Measurements from ENCODE around the gene POMC. TPM values are rescaled to one million over a fixed set of nuclear protein-coding genes. Genes with fewer than 3 reads are reported as not detected.

Gene POMC
- total and polyA plus RNA-seq, 2 of the 8 experiments (the other 6 are each of a cell fraction or from before 2014, with no cell fraction given), result 1.7 to 4.7 TPM

- DNase-seq (ENCODE audit: low read depth in 1 of 2, low spot score in 2 of 2) (no peak), FAIRE-seq (no peak)
- H3K4me2 ChIP-seq (ENCODE audit: insufficient read depth in 1 of 2, low read depth in 2 of 2, low read length in 2 of 2), result no peak overlapping the region
- H3K14ac ChIP-seq (ENCODE audit: insufficient read length), result no peak overlapping the region
- H3K27me3 ChIP-seq (replicated peaks in 1 of 4; ENCODE audit: control insufficient read depth in 3 of 4, extremely low read depth in 1 of 4, insufficient read depth in 3 of 4, low read length in 3 of 4), result peaks cover 2 to 22% (median 18%) of the 10 kb centered on the region in 4 experiments
- H2BK20ac ChIP-seq (ENCODE audit: low read length), result no peak overlapping the region
- no peak overlapping the region for H2BK5ac ChIP-seq (ENCODE audit: low read depth, low read length)
- peaks cover 6% of the 10 kb centered on the region; the same call in 1 of the 2 replicates for H3K23me2 ChIP-seq (ENCODE audit: low read depth, low read length)
- no peak overlapping the region for H2AK5ac ChIP-seq (ENCODE audit: low read depth, low read length)
- H2AFZ ChIP-seq (ENCODE audit: low read length), result no peak overlapping the region
- no peak overlapping the region for H4K91ac ChIP-seq (replicated peaks; ENCODE audit: insufficient read length, low read length)
- H4K5ac ChIP-seq (ENCODE audit: insufficient read length, low read depth, low read length), result no peak overlapping the region
- H2BK15ac ChIP-seq (ENCODE audit: low read length), result no peak overlapping the region
- no peak overlapping the region for H3K18ac ChIP-seq (ENCODE audit: extremely low read depth, low read length)
- H3K79me1 ChIP-seq (ENCODE audit: low read depth, low read length), result no peaks in the 10 kb centered on the region
- peaks cover 0 to 2% of the 10 kb centered on the region in 2 experiments for H4K20me1 ChIP-seq (replicated peaks in 1 of 2; ENCODE audit: control insufficient read depth in 1 of 2, insufficient read depth in 2 of 2, low read length in 2 of 2)
- H3K4me3 ChIP-seq (ENCODE audit: extremely low read depth in 1 of 4, insufficient read depth in 2 of 4, low read depth in 3 of 4, low read length in 4 of 4), result no peak overlapping the region
- 87% methylated on average over 5 of the region's 5 CpGs; no CpG with 5 or more reads in 1 of the 2 experiments for WGBS, 2 experiments (ENCODE audit: extremely low coverage in 1 of 2, insufficient coverage in 1 of 2, insufficient read length in 1 of 2, insufficient replicate concordance in 2 of 2, low coverage in 1 of 2, low lambda C conversion rate in 2 of 2, missing lambda C conversion rate in 1 of 2)
- H4K8ac ChIP-seq (ENCODE audit: extremely low read depth, insufficient read depth, low read length), result no peak overlapping the region
- no peak overlapping the region for H3K56ac ChIP-seq (replicated peaks; ENCODE audit: insufficient read length, low read depth, low read length)
- no peak overlapping the region for H3K23ac ChIP-seq (ENCODE audit: insufficient read length)
- H3K36me3 ChIP-seq (ENCODE audit: control insufficient read depth in 2 of 4, insufficient read depth in 4 of 4, low read length in 3 of 4), result no peaks in the 10 kb centered on the region; a peak in 1 of 8 replicates
- ChIA-PET POLR2A (ENCODE audit: partially characterized antibody) (interaction anchor here (1.5 kb wide), 1 partner anchor 152 kb away, joined by 7 read pairs; no protein-coding TSS in a partner anchor), CTCF (ENCODE audit: partially characterized antibody) (interaction anchor here (0.7 to 10.0 kb wide), 14 partner anchors 9 to 247 kb away, joined by 3 to 176 read pairs (median 4); partner anchors contain the start of gene EFR3B)
- no peak overlapping the region for H3K4ac ChIP-seq (replicated peaks; ENCODE audit: insufficient read length, low read depth, low read length)
- H3K9me3 ChIP-seq (ENCODE audit: insufficient read depth in 2 of 2, low read depth in 1 of 2, low read length in 1 of 2), result no peaks in the 10 kb centered on the region
- no peak overlapping the region for H2BK120ac ChIP-seq (replicated peaks; ENCODE audit: low read depth, low read length)
- H2BK12ac ChIP-seq (ENCODE audit: low read depth, low read length), result no peak overlapping the region
- no peaks in the 10 kb centered on the region for H3K79me2 ChIP-seq (ENCODE audit: control insufficient read depth in 1 of 2, insufficient read depth in 2 of 2, low read length in 2 of 2)
- no peak overlapping the region for H3K27ac ChIP-seq (ENCODE audit: low read depth, low read length)
- TF ChIP-seq SP2 (IDR thresholded peaks at IDR 0.05; ENCODE audit: low read length) (no peak), MAX (IDR thresholded peaks at IDR 0.05) (no peak), TAF7 (optimal IDR thresholded peaks at IDR 0.05; ENCODE audit: borderline replicate concordance, low read depth, low read length) (no peak), POLR2A (IDR thresholded peaks at IDR 0.05; ENCODE audit: control extremely low read depth in 1 of 2, low read depth in 2 of 2, low read length in 2 of 2) (no peak), USF2 (IDR thresholded peaks at IDR 0.05; ENCODE audit: low read length) (no peak), KDM4A (IDR thresholded peaks at IDR 0.05; ENCODE audit: low read depth, low read length, severe bottlenecking) (no peak), ZNF274 (IDR thresholded peaks at IDR 0.05; ENCODE audit: borderline replicate concordance, extremely low read depth, low read length) (no peak)
- peaks cover 0 to 10% (median 5%) of the 10 kb centered on the region in 4 experiments; a peak in 6 of 7 replicates for H3K4me1 ChIP-seq (replicated peaks in 1 of 4; ENCODE audit: control insufficient read depth in 3 of 4, insufficient read depth in 4 of 4, low read length in 3 of 4)
- no peak overlapping the region; a peak in 1 of 7 replicates for H3K9ac ChIP-seq (replicated peaks in 1 of 4; ENCODE audit: extremely low read depth in 1 of 4, low read depth in 3 of 4, low read length in 3 of 4)
Observed at GRCh38 chr2:25127646-25128045, 40.7 kb downstream of the POMC start.
